IPS DF 6.9 (cell line): ENCODE results near the gene B3GALT6.

ENCODE experiments used
- DNase-seq: peaks from one replicate; pipeline ENCODE4 v3.0.0-alpha.2; 2013; ENCODE audit warnings: low read depth, low spot score
- H3K27ac ChIP-seq: one replicate; pipeline ENCODE4 v1.5.1; 2013; ENCODE audit warnings: low read length, control low read depth
- H3K27me3 ChIP-seq: 2 replicates; pipeline ENCODE4 v1.6.1; 2013; ENCODE audit warnings: mild to moderate bottlenecking, low read length; ENCODE audit not compliant: control insufficient read depth, insufficient read depth
- H3K36me3 ChIP-seq: 2 replicates; pipeline ENCODE4 v1.6.1; 2013; ENCODE audit warnings: low read length; ENCODE audit not compliant: control insufficient read depth, insufficient read depth
- H3K4me1 ChIP-seq: 2 replicates; pipeline ENCODE4 v1.6.1; 2013; ENCODE audit warnings: low read length; ENCODE audit not compliant: control insufficient read depth, insufficient read depth
- H3K4me3 ChIP-seq: 2 replicates; pipeline ENCODE4 v1.5.1; 2013; ENCODE audit warnings: mild to moderate bottlenecking, low read length
- H3K9me3 ChIP-seq: 2 replicates; pipeline ENCODE4 v1.6.1; 2013; ENCODE audit warnings: low read length, inconsistent platforms; ENCODE audit not compliant: control insufficient read depth, insufficient read depth
- WGBS: extraction: QIAGEN DNeasy Blood & Tissue Kit; methylation state at CpG from one replicate; pipeline ENCODE4 v1.1.7; 2013; ENCODE audit warnings: mixed read lengths, missing lambda C conversion rate; ENCODE audit not compliant: insufficient read length, insufficient coverage; 5-methylcytosine and 5-hydroxymethylcytosine counted together

The B3GALT6 gene

DNA sequence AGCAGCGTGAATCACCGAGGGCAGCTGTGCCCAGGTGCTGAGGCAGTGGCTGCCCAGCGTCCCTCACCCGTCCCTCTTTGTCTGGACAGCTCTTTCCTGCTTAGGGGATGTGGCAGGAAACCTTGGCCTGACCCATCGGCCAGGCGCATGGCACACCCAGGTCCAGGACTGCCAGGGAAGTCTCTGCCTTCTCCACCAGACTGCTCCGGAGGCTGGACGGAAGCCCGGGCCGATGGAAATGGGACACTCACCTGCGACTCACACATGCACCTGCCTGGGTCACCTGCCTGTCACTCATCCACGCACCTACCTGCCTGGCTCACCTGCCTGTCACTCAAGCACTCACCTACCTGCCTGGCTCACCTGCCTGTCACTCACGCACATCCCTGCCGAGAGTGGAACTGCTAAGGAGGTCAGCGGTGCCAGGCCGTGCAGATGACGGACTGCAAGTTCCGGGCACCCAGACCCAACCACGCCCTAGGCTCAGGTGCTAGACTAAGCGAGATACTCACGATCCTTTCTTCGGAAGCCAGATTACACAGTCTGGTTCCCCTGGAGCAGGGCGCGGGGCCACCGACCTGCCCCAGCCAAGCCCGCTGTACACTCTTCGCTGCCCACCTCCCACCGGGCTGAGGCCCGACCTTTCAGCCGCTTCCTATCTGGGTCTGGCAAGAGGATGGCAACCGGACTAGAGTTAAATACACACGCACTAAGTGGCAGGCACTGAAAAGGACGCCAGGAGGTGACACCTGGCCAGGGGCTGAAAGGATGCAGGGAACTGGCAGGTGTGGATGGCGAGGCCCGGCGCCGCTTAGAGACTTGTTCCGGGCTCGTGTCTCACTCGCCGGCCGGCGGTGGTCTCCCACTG is 40.5 kb downstream of the B3GALT6 start:
- no peak for DNase-seq
- peaks cover 3% of the 10 kb centered on the region for H3K36me3 ChIP-seq
- no peaks in the 10 kb centered on the region for H3K27me3 ChIP-seq
- peaks cover 7% of the 10 kb centered on the region; the same call in 1 of the 2 replicates for H3K4me1 ChIP-seq
- H3K27ac ChIP-seq = no peak overlapping the region
- H3K9me3 ChIP-seq = no peaks in the 10 kb centered on the region
- peak overlapping the region; percentile 90; the same call in 1 of the 2 replicates for H3K4me3 ChIP-seq
- WGBS = no CpG with 5 or more reads among the region's 43 CpGs

DNA sequence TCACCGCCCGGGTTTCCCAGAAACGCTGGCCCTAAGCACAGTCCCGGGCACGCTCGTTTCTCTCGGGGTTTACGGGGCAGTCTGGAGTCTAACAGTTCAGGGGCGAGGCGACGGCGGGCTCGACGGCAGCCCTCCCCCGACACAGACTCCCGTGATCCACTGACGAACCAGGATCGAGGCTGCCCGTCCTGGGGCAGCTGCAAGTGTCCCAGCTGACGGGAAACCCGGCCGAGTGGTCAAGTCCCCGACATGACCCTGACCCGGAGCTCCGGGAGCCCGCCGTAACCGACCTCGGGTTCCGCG is 41.1 kb downstream of the B3GALT6 start:
- Histone ChIP-seq H3K36me3 (no peaks in the 10 kb centered on the region; the same call in 1 of the 2 replicates), H3K4me3 (peak overlapping the region; percentile 90), H3K27ac (no peak overlapping the region), H3K4me1 (peaks cover 7% of the 10 kb centered on the region; the same call in 1 of the 2 replicates), H3K27me3 (no peaks in the 10 kb centered on the region), H3K9me3 (no peaks in the 10 kb centered on the region)
- WGBS = no CpG with 5 or more reads among the region's 31 CpGs
- no peak for DNase-seq

DNA sequence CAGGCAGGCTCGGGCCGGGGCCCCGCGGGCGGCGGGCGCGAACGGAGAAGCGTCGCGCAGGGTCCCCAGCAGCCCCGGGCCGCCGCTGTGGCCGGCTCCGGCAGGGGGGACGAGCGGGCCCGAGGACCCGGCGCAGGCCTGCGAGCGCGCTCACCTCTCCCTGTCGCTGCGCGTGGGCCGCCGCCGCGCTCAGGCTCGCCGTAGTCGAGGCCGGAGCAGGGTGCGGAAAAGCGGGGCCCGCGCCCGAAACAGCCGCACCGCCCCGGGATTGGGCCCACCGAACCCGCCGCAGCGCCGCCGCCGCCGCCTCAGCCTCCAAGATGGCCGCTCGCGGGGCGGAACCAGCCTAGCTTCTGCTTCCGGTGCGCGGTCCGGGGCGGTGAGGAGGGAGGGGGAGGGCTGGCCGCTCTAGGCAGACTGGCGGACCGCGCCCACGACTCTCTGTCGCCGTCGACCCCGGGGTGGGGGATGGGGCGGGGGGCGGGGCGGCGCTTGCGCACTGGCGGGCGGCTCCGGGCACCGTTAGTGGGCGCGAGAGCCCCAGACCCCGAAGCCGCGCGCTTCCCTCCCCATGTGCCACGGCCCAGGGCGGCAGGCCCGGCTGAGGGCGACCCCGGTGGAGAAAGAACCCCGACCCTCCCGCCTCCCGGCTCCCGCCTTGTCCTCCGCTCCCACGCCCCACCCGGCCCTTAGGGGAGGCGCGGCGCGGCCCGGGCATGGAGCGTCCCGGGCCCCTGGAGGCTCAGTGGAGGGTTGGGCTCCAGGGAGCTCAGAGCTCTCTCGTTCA is 41.7 kb downstream of the B3GALT6 start, which contains the start of gene UBE2J2:
Gene UBE2J2 (minus strand): TSS at position 343 of the 787 bp plus-strand sequence. CDS start 5,862 bp downstream, outside the sequence.
- no peaks in the 10 kb centered on the region for H3K27me3 ChIP-seq
- H3K27ac ChIP-seq = no peak within 1 kb of the TSS
- peaks cover 7% of the 10 kb centered on the region; the same call in 1 of the 2 replicates for H3K4me1 ChIP-seq
- H3K36me3 ChIP-seq = no peaks in the 10 kb centered on the region; the same call in 1 of the 2 replicates
- DNase-seq = no peak
- no CpG with 5 or more reads among the region's 105 CpGs for WGBS
- no peaks in the 10 kb centered on the region for H3K9me3 ChIP-seq
- peak within 1 kb of the TSS; percentile 90 for H3K4me3 ChIP-seq

DNA sequence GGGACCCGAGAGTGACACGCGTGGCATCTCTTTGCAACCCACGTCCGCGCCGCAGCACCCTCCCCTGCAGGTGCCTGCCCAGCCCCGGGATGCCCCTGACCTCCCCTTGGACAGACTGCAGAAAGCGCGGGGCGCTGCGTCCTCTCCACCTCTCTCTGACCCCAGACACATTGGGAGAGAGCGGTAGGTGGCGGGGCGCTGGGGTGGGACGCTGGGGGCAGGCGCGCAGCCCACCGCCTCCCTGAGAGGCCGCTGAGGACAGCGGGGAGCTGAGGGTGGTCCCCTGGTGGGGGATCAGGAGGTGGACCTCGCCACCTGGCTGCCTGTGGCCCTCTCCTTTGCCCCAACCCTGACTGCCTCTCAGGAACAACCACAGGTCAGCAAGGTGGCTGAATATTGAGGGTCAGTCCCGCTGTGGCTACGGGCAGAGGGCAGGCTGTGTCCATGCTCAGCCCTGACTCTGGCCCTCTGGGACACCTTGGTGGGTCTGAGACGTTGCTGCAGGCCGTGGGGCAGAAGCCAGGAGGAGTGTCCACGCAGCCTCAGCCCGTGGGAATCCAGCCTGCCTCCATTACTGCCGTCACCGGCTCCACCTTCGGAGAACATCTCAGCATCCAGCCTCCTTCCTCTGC is 42.4 kb downstream of the B3GALT6 start:
- Histone ChIP-seq H3K4me1 (peaks cover 7% of the 10 kb centered on the region; the same call in 1 of the 2 replicates), H3K27me3 (no peaks in the 10 kb centered on the region), H3K36me3 (no peaks in the 10 kb centered on the region; the same call in 1 of the 2 replicates), H3K4me3 (peak overlapping the region; percentile 52; the same call in 1 of the 2 replicates), H3K27ac (no peak overlapping the region), H3K9me3 (no peaks in the 10 kb centered on the region)
- no CpG with 5 or more reads among the region's 31 CpGs for WGBS
- DNase-seq = no peak

DNA sequence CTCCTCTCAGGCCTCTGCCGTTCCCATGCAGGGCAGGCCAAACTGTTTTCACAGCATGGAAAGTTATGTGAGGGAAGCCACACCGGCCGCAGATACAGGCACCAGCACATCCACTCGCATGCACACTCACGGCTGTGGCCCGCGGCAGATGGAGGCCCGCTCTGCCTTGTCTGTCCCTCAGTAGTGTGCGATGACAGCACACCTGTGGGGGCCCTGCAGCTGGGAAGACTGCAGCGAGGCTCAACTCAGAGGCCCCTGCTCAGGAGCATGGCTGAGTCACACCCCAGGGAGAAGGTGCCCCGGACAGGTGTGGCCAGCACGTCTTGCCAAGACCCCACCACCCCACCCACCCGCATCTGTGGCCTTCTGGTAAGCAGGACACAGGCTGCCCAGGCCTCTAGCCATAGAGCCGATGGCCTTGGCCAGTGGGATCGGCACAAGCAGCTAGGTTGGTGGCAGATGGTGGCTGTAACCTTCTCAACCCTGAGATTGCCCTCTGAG is 42.9 kb downstream of the B3GALT6 start:
- Histone ChIP-seq H3K4me1 (peaks cover 7% of the 10 kb centered on the region; the same call in 1 of the 2 replicates), H3K27ac (no peak overlapping the region), H3K27me3 (no peaks in the 10 kb centered on the region), H3K36me3 (no peaks in the 10 kb centered on the region; the same call in 1 of the 2 replicates), H3K4me3 (no peak overlapping the region), H3K9me3 (no peaks in the 10 kb centered on the region)
- WGBS = no CpG with 5 or more reads among the region's 15 CpGs
- no peak for DNase-seq

DNA sequence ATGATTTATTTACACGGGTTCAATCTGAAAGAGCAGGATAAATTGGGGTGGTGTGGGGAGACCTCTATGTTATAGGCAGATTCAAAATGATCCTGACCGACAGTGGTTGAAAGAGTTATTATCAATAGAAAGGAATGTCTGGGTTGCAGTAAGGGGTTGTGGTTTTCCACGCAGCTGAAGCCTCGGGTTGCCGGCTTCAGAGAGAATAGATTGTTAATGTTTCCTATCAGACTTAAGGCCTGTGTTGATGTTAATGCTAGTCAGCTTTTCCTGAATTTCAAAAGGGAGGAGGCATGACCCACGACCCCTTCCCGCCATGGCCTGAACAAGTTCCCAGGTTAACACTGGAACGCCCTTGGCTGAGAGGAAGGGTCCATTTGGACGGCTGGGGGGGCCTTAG is 43.8 kb downstream of the B3GALT6 start:
- Histone ChIP-seq H3K4me3 (no peak overlapping the region), H3K9me3 (no peaks in the 10 kb centered on the region), H3K27me3 (no peaks in the 10 kb centered on the region), H3K27ac (no peak overlapping the region), H3K36me3 (no peaks in the 10 kb centered on the region; the same call in 1 of the 2 replicates), H3K4me1 (peaks cover 7% of the 10 kb centered on the region; the same call in 1 of the 2 replicates)
- WGBS = no CpG with 5 or more reads among the region's 9 CpGs
- no peak for DNase-seq

DNA sequence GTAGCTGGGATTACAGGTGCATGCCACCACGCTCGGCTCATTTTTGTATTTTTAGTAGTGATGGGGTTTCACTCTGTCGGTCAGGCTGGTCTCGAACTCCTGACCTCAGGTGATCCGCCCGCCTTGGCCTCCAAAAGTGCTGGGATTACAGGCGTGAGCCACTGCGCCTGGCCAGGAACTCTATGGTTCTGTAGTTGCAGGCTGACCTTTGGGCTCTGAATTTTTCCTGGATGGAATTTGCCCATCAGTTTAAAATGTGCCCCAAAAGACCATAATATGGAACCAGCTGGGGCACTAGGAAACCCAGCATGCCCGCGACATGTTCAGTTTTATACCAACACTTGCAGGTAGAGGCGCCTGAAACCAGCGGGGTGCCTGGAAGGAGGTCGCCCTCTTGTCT is 46.6 kb downstream of the B3GALT6 start:
- peaks cover 1% of the 10 kb centered on the region; the same call in 1 of the 2 replicates for H3K4me1 ChIP-seq
- no peaks in the 10 kb centered on the region for H3K27me3 ChIP-seq
- no peaks in the 10 kb centered on the region for H3K36me3 ChIP-seq
- H3K9me3 ChIP-seq = no peaks in the 10 kb centered on the region
- H3K27ac ChIP-seq = no peak overlapping the region
- no peak for DNase-seq
- no CpG with 5 or more reads among the region's 13 CpGs for WGBS
- no peak overlapping the region for H3K4me3 ChIP-seq

DNA sequence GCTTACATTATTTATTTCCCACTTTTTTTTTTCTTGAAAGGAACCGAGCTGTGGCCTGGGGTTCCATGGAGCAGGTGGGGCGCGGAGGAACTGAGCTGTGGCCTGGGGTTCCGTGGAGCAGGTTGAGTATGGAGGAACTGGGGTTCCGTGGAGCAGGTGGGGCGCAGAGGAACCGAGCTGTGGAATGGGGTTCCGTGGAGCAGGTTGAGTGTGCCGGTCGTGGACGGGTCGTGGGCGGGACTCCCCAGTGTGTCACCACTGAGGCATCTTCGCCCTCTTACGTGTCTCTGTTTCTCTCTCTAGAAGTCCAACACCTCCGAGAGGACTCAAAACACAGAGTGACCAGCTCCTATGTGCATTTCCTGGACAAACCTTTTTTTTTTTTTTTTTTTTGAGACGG is 47.0 kb downstream of the B3GALT6 start:
- H3K27ac ChIP-seq = no peak overlapping the region
- peaks cover 1% of the 10 kb centered on the region; the same call in 1 of the 2 replicates for H3K4me1 ChIP-seq
- H3K9me3 ChIP-seq = no peaks in the 10 kb centered on the region
- H3K4me3 ChIP-seq = no peak overlapping the region
- no peaks in the 10 kb centered on the region for H3K27me3 ChIP-seq
- WGBS = no CpG with 5 or more reads among the region's 17 CpGs
- no peak for DNase-seq
- H3K36me3 ChIP-seq = no peaks in the 10 kb centered on the region

DNA sequence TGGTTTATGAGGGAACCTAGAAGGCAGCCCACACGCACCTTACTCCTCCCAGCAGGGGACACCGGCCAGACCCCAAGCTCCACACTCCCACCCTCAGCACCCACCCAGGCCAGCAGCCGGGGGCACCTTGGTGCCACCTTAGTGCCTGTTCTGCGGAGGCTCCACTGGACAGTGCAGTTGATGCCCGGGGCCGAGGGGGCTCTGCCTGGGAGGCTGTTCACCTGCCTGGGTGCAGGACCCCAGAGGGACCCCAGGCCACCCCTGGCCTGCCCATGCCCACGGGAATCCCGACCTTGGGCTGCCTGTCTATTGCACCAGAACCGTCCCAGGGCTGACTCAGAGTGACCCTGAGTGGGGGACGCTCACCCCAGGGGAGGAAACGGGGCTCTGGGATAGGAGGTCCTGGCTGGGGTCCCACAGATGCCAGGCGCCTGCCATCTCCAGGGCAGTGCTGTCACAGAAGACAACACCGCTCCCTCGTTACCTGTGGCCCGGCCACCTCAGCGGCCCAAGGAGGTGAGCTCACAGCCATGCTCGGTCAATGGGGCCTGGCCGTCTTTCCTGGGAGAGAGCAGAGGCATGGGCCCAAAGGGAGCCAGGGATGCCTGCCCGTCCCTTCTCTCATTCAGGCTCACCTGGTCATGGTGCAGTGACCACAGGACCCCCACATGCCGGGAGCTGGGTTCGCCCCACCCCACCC is 48.9 kb downstream of the B3GALT6 start:
- Histone ChIP-seq H3K9me3 (no peaks in the 10 kb centered on the region), H3K4me3 (no peak overlapping the region), H3K27ac (no peak overlapping the region), H3K36me3 (no peaks in the 10 kb centered on the region), H3K27me3 (no peaks in the 10 kb centered on the region), H3K4me1 (no peaks in the 10 kb centered on the region; the same call in 1 of the 2 replicates)
- no peak for DNase-seq
- WGBS = no CpG with 5 or more reads among the region's 21 CpGs
